Measurements from ENCODE around the gene CDH24. TPM values are rescaled to one million over a fixed set of nuclear protein-coding genes. Genes with fewer than 3 reads are reported as not detected.
A peak's percentile ranks its signal among the peaks of the same experiment; 100 is the strongest.

The CDH24 gene
- total and polyA plus RNA-seq, 2 experiments from 2014 or later = 4.4 to 17.8 TPM

DNA sequence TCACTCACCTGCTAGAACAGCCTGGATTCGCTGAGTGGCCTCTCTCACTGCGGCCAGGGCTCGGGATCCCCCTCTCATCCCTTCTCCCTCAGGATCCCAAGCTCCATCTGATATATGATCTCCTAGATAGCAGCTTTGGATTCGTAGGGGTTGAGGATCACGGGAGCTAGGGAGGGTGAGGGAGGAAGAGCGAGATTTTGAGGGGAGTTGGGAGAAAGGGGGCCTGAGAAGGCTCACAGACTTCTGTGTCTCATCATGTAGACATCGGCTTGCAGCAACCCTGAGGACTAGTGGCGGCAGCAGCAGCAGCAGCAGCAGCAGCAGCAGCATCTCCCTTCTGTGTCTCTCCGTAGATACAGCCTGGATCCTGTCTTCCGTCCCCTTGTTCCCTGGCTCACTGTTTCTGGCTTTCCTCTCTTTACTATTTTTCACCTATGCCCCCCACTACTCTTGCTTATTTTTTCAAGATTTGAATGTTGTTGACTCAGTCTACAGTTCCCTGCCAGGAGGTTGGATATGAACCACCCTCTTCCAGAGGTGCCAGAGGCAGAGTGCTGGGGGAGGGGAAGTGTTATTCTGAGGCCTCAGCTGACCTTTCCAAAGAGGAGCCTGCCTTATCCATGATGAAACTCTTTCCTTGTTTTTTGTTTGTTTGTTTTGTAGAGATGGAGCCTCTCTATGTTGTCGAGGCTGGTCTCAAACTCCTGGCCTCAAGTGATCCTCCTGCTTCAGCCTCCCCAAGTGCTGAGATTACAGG is 47.4 kb upstream of the CDH24 start, which contains the start of gene CIROP:
Gene CIROP, minus strand, starts transcription at position 399 of the 757 bp plus-strand sequence. Its CDS starts 69 bp downstream, at position 330.
- Histone ChIP-seq H4K20me1 (replicated peaks; ENCODE audit: insufficient read depth) (no peaks in the 10 kb centered on the region; the same call in 1 of the 2 replicates), H2AFZ (peak within 1 kb of the TSS; percentile 80), H3K36me3 (ENCODE audit: insufficient read depth) (no peaks in the 10 kb centered on the region), H3K9me2 (ENCODE audit: insufficient read depth) (0 out of 2 replicates have a peak, but pooled peaks cover 4% of the 10 kb centered on the region), H3K27me3 (ENCODE audit: insufficient read depth) (no peaks in the 10 kb centered on the region), H3F3A (replicated peaks; ENCODE audit: low read depth) (no peaks in the 10 kb centered on the region), H3K4me2 (peak within 1 kb of the TSS; percentile 29), H3K4me1 (ENCODE audit: insufficient read depth) (peaks cover 12% of the 10 kb centered on the region), H3K4me3 (no peak within 1 kb of the TSS), H3K27ac (ENCODE audit: low read depth) (no peak within 1 kb of the TSS), H3K79me2 (replicated peaks; ENCODE audit: insufficient read depth) (no peaks in the 10 kb centered on the region)
- H3K9me3 Mint-ChIP-seq = peaks cover 5% of the 10 kb centered on the region; the same call in 2 of the 3 replicates
- peak; percentile 57 for ATAC-seq
- peaks cover 30% of the 10 kb centered on the region for H3K4me1 Mint-ChIP-seq
- H3K4me3 Mint-ChIP-seq = peak within 1 kb of the TSS; percentile 19; the same call in 1 of the 3 replicates
- TF ChIP-seq STAT1 (IDR thresholded peaks at IDR 0.05; ENCODE audit: unreplicated experiment) (no peak), EZH2phosphoT487 (IDR thresholded peaks at IDR 0.05; ENCODE audit: unreplicated experiment) (no peak), ZNF331 (CRISPR knock-in tag; IDR thresholded peaks at IDR 0.05; ENCODE audit: low read depth) (no peak)
- DNase-seq (ENCODE audit: low spot score) = no peak
- H3K36me3 Mint-ChIP-seq (ENCODE audit: low read depth) = peaks cover 4% of the 10 kb centered on the region; the same call in 1 of the 3 replicates
- H3K27me3 Mint-ChIP-seq (ENCODE audit: insufficient read depth, low read depth, poor library complexity) = peaks cover 15% of the 10 kb centered on the region
- H3K27ac Mint-ChIP-seq = no peak within 1 kb of the TSS

- H3K27ac ChIP-seq (ENCODE audit: low read depth) = no peak overlapping the region
- Mint-ChIP-seq H3K27me3 (ENCODE audit: insufficient read depth, low read depth, poor library complexity) (peaks cover 17% of the 10 kb centered on the region), H3K36me3 (ENCODE audit: low read depth) (peaks cover 5% of the 10 kb centered on the region; the same call in 2 of the 3 replicates), H3K27ac (no peak overlapping the region), H3K4me1 (peaks cover 31% of the 10 kb centered on the region), H3K9me3 (peaks cover 5% of the 10 kb centered on the region; the same call in 2 of the 3 replicates), H3K4me3 (no peak overlapping the region; the same call in 2 of the 3 replicates)
- no peak overlapping the region for H3K4me3 ChIP-seq
- 0 out of 2 replicates have a peak, but pooled peaks cover 4% of the 10 kb centered on the region for H3K9me2 ChIP-seq (ENCODE audit: insufficient read depth)
- H3K27me3 ChIP-seq (ENCODE audit: insufficient read depth) = no peaks in the 10 kb centered on the region
- H3K4me2 ChIP-seq = peak overlapping the region; percentile 29; the same call in 1 of the 2 replicates
- H4K20me1 ChIP-seq (replicated peaks; ENCODE audit: insufficient read depth) = peaks cover under 1% of the 10 kb centered on the region; the same call in 1 of the 2 replicates
- no peaks in the 10 kb centered on the region for H3K79me2 ChIP-seq (replicated peaks; ENCODE audit: insufficient read depth)
- H3K36me3 ChIP-seq (ENCODE audit: insufficient read depth) = no peaks in the 10 kb centered on the region
- H3K4me1 ChIP-seq (ENCODE audit: insufficient read depth) = peaks cover 12% of the 10 kb centered on the region
- DNase-seq (ENCODE audit: low spot score) (no peak), ATAC-seq (no peak)
- peak overlapping the region; percentile 80; the same call in 1 of the 2 replicates for H2AFZ ChIP-seq
- H3F3A ChIP-seq (replicated peaks; ENCODE audit: low read depth) = no peaks in the 10 kb centered on the region
- TF ChIP-seq ZNF462 (CRISPR knock-in tag; IDR thresholded peaks at IDR 0.05) = no peak
- no peak for TF ChIP-seq EZH2 (IDR thresholded peaks at IDR 0.05; ENCODE audit: low read depth, unreplicated experiment)
- no peak for TF ChIP-seq EZH2phosphoT487 (IDR thresholded peaks at IDR 0.05; ENCODE audit: unreplicated experiment)
- no peak for TF ChIP-seq JUNB (IDR thresholded peaks at IDR 0.05; ENCODE audit: unreplicated experiment)
- no peak for TF ChIP-seq NANOG (IDR thresholded peaks at IDR 0.05; ENCODE audit: borderline replicate concordance)
- TF ChIP-seq STAT1 (IDR thresholded peaks at IDR 0.05; ENCODE audit: unreplicated experiment) = no peak
- TF ChIP-seq ETS1 (IDR thresholded peaks at IDR 0.05) = no peak
- no peak for TF ChIP-seq POLR2AphosphoS5 (IDR thresholded peaks at IDR 0.05; ENCODE audit: low read depth)
These were observed 46.8 kb upstream of the CDH24 start for GRCh38 chr14:23104070-23104590.
